Prostate gland (tissue), 2 donors: ENCODE results near the gene ABHD16A.

Experiments used
- CTCF ChIP-seq, 4 experiments: fragments of 200-600 bp in 2 of 4; fragments of 450-650 bp in 2 of 4; sonication (generic) in 2 of 4; IDR thresholded peaks; 1 replicate in 3 of 4; 2 replicates in 1 of 4; pipeline ENCODE4 v1.5.1; 2016 to 2019; ENCODE audit warnings: antibody characterized with exemption in 4 of 4, mild to moderate bottlenecking in 2 of 4, moderate library complexity in 2 of 4
- POLR2A ChIP-seq: fragments of 450-650 bp; IDR thresholded peaks from one replicate; pipeline ENCODE4 v1.6.1; 2016; ENCODE audit warnings: antibody characterized with exemption, mild to moderate bottlenecking
- POLR2AphosphoS5 ChIP-seq: sonication (generic); formaldehyde crosslinking; IDR thresholded peaks from one replicate; pipeline ENCODE4 v1.6.1; 2017; ENCODE audit warnings: antibody characterized with exemption

DNA sequence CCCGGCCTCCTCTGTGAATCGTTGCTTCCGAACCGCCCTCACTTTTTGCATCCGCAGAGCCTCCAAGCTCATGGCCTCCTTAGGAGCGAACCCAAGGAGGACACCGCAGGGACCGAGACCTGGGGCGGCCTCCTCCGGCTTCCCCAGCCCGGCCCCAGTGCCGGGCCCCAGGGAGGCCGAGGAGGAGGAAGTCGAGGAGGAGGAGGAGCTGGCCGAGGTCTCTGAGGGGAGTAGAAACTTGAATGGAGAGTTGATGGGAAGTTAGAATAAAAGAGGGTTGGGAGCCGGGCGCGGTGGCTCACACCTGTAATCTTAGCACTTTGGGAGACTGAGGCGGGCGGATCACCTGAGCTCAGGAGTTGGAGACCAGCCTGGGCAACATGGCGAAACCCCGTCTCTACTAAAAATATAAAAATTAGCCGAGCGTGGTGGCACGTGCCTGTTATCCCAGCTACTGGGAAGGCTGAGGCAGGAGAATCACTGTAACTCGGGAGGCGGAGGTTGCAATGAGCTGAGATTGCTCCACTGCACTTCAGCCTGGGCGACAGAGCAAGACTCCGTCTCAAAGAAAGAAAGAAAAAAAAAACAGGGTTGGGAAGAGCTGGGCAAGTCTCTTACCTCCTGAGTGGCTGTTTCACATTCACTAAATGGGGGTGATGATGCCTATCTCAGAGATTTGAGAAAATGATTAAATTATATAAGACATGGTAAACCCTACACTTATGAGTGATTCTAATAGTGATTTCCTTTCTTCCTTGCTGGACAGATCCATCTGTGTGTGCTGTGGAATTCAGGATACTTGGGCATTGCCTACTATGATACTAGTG lies 37.5 kb upstream of the ABHD16A start:
- TF ChIP-seq CTCF (IDR thresholded peaks at IDR 0.05) (no peak), POLR2A (no peak), POLR2AphosphoS5 (no peak)
